Esophagus mucosa (tissue), 1 donor: ENCODE results near the gene RNF169. TPM values are rescaled to one million over a fixed set of nuclear protein-coding genes. Genes with fewer than 3 reads are reported as not detected.
A peak's percentile ranks its signal among the peaks of the same experiment; 100 is the strongest.
"Not testable (repeated sequence)": the region's sequence is repeated elsewhere in the genome, so short reads cannot be mapped to it uniquely, and the experiment has no call there.

Experiments
- ATAC-seq: fragments of 200-7000 bp; cut with Tn5 transposase; one replicate; pipeline ENCODE4 v1.9.1; 2020
- total RNA-seq: library from RNA; stranded (reverse); gene quantifications from one replicate; pipeline ENCODE4 v1.2.4, GENCODE V29; 2023
- donor health status: DM: yes; HTN: yes; CAD: no.

RNF169 gene
- total RNA-seq, 1 donor from 2014 or later, result 12.4 TPM

DNA sequence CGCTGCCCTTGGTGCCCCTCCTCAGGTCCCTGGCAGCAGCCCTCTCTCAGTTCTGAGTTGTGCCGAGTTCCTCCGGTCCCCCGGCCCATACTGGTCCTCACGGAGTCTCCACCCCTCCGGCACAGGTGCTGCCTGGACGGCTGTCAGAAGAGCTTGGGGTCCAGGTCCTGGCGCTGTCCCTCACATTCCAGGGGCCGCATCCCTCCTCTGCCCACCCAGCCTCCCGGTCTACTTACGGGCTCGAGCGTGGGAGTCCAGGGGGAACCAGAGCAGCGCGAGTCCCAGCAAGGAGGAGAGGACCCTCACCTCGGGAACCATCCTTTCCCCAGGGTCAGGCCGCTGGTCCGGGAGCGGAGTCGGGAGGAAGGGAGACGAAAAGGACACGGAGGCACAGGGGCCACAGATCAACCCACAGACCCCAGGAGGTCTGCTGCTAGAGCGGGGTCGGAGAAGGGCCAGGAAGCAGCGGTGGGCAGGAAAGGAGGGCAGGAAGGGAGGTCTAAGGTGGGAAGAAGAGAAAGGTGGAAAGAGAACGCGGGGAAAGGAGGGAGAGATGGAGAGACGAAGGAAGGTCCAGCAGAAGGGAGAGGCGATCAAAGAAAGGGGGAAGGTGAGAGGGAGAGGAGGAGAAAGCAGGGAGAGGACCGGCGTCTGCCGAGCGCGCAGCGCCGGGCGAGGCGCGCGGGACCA, 17.9 kb upstream of the RNF169 start:
- no peak for ATAC-seq

DNA sequence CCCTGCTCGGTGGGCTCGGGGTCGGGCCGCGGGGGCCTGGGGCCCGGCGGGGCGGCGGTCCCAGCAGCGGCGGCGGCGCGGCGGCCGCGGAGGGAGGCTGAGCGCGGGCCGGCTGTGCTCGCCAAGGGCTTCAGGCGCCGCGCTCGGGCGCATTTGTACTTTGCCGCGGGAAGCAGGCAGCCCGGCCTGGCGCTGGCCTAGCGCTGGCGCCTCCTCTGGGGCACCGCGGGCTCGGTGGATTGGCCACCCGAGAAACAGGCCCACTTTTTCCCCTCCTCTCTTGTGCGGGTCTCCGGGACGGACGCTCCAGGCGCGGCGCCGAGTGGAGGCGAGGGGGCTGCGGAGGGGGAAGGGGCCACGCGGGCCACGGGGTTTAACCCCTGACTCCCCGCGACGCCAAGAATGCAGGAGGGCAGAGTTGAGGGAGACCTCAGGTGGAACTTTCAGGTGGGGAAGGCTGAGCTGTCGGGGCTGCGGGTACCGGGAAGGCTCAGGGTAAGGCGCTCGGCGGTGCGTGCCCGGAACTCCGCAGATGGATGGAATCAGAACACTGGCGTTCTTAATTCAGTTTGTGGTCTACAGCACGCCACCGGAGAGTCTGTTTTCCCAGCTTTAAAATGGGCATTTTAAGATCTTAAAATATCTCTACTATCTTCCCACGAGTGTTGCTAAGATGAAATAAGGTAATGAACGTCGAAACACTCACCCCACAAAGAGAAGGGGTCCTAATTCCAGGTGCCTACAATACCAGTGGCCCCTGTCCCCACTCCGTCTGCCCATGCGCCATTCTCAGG, 17.2 kb upstream of the RNF169 start, which contains the start of gene CHRDL2:
CHRDL2 (minus strand) TSS at position 126 of the 794 bp plus-strand sequence. CDS start 538 bp downstream, outside the sequence.
- ATAC-seq, result no peak

DNA sequence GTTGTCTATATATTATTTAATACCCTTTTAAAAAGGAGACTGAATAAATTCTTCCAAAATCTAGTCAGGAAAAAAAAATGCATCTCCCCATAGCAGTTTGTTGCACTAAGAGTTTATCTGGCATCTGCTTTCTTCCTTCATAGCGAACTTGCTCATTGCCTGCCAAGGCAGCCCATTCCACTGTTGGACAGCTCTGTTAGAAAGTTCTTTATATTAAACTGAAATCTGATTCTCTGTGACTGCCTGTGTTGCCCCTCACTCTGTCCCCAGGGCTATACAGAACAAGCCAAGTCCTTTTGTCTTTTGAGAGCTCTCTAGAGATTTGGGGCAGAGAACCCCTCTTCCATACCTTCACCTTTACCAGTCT, 14.1 kb upstream of the RNF169 start:
- no peak for ATAC-seq

DNA sequence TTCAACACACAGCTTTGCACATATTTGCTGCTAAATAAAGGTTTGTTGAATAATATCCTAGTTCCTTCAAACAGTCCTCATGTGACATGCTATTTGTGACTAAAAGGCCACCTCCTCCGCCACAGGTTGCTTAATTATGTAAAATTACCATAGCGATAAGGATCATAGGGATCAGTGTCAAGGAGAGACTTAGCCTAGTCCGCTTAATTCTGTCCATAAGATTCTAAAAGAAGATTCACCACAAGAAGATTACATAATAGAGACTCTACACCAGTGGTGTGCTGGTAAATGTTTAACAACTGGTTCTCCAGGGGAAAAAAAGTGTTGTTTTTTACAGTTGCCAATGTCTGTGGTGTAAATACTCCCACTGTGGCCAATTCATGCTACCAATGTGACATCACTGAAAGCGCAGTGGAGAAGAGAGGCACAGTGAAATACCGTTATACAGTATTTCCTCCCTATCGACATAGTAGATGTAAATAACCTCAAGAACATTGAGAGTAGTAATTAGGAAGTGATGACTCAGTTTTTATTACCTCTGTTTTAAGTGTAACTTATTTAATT, 13.2 kb upstream of the RNF169 start:
- ATAC-seq, result no peak

DNA sequence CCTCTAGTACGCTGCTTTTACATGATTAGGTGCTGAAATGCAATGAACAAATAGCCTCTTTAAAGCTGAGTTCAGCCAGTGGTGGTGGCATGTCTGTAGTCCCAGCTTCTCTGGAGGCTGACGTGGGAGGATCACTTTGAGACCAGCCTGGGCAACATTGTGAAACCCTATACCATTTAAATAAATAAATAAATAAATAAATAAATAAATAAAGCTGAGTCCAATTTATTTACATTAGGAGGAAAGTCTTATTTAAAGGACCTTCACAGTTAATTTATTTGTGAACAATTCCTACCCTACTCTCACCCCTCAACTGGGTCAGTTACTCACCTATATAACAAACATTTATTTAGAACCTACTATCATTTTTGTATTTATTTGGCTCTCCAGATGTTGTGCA, 12.6 kb upstream of the RNF169 start:
- no peak for ATAC-seq

DNA sequence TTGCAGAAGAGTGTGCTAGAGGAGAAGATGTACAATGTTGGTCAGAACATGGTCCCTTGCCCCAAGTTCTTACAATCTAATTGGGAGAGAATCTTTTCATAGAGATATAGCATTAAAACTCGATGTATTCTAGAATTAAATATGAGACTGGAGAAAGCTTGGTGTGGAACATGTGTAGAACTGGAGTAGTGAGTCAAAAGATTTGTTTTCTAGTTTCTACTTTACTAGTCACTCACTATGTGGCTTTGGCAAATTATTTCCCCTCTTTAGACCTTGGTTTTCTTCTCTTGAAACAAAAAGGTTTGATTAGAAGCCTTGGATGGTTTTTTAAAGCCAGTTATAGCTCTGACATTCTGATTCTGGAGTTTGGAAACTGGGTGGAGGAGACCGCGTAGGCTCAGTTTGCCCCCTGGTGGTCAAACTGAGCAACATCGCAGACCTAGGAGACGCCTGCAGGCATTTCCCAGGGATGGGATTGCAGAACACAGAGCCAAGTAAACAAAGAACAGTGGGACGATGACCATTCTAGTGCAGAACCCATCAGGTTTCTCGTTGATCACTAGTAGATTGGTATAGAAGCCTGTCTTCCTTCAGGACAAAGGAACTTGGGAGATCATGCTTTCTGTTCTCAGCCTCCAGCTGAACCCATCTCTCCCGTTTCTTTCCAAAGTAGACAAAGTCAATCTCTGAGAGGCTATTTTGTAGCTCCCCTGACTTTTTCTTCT, 8.9 kb upstream of the RNF169 start:
- ATAC-seq, result peak; percentile 78

DNA sequence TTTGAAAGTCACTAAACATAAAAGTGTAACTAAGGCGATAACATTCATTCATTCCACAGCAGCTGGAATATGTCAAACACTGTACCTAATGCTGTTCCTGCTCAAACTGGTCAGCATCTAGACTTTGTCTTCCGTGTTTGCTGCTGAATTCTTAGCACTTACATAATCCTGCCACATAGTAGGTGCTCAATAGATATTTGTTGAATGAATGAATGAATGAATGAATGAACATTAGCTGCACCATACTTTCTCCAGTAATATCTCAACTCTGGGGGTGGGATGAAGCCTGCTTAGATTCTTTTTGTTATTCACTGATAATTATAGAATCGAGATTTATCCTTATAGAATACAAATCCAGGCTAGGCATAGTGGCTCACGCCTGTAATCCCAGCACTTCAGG, 6.6 kb upstream of the RNF169 start:
- ATAC-seq, result no peak

DNA sequence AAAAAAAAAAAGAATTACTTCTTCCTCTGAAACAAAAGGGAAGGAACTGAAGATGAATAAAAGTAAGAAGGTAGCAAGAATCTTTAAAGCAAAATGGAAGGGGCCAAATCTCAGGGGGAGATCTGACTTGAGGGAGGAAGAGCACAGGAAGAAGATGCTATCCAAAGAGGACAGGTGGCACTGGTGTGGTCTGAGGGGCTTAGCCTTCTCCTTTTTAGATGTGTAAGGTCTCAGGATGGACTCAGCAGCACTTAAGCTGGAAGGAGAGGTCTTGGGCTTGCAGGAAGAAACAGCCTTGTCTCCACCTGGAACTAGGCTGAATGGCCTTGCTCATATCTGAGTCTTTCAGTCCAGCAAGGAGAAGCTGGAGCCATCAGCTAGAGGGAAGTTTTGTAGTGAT, 5.0 kb upstream of the RNF169 start:
- no peak for ATAC-seq

DNA sequence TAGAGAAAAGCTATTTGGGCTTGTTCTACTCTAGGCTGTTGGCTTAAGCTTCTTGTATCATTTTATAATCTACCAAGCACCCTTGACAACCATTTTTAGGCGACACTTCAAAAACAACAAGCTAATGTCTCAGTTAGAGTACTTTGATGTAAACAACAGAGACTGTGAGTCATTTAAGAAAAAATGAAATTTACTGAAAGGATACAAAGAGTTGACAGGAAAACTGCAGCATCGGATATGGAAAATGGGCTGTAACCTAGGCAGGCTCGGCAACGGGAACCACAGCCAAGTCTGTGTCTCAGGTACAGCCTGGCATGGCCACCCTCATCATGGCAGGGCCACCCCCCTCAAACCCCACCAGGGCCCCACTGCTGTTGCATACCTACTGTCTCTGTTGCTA, 4.4 kb upstream of the RNF169 start:
- no peak for ATAC-seq

DNA sequence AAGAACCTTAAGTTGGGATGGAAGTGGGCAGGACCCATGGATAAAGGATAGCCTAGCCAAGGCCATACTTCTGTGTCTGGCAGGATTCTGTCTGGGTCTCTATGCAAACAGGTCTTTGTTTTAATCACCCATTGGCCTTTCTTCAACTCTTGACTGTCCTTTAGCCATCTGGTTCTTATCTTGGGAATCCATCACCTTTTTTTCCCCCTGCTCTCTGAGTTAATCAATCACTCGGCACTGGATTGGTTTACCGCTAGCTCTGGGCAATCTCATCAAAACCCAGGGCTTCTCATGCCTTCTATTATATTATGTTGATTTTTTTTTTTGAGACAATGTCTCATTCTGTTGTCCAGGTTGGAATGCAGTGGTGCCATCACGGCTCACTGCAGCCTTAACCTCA, 1.8 kb upstream of the RNF169 start:
- ATAC-seq, result no peak

DNA sequence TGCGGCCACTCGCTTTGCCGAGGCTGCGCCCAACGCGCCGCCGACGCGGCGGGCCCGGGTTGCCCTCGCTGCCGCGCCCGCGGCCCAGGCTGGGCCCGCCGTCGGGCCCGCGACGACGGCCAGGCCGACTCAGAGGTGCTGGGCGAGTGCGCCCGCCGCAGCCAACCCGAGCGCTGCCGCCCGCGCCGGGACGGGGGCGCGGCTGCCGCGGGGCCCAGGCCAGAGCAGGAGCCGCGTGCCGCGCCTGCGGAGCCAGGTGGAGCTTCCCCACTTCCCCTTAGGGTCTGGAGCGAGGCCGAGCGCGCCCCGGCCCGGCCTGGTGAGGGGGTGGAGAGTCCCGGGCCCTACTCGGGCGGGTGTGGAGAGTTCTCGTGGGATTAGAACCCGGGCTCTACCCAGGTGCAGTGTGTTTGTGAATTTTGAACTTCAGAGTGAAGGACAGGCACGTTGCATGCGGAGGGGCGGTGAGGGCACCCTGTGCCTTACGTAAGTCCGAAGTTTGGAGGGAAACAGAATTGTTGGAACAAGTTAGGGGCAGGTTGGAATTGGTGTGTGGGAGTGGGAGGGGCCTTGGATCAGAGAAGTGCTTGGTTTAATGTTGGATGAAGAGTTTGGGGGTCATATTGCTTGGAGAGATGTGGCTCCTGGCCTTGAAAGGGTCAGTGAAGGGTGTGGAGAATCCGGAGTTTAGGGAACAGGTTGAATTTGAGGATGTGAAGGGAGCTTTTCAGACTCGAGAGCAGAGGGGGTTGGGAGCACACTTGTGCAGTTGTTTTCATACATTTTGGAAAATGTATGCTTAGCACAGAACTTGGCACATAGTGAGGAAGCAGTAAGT, 697 bp downstream of the RNF169 start:
- ATAC-seq, result peak; percentile 73

DNA sequence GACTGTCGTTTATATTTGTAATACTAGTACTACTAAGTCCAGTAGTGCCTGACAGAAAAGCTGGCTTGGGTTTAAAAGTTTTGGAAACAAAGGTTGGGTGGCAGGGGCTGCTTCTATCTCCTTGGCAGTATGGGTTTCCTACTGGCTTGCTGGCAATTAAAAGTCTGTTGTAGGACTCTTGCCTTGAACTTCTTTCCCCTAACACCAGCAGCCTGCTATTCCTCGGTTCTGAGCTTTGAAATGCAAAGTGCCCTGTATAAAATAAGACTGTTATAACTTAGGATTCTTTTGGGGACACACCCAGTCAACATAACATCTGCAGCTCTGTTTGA, 1.3 kb downstream of the RNF169 start:
- ATAC-seq, result no peak

DNA sequence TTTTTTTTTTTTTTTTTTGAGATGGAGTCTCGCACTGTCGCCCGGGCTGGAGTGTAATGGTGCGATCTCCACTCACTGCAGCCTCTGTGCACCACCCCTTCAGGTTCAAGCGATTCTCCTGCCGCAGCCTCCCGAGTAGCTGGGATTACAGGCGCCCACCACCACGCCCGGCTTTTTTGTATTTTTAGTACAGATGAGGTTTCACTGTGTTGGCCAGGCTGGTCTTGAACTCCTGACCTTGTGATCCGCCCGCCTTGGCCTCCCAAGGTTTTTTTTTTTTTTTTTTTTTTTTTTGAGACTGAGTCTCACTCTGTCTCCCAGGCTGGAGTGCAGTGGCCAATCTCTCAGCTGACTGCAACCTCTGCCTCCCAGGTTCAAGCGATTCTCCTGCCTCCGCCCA, 1.9 kb downstream of the RNF169 start:
- ATAC-seq, result not testable (repeated sequence)

DNA sequence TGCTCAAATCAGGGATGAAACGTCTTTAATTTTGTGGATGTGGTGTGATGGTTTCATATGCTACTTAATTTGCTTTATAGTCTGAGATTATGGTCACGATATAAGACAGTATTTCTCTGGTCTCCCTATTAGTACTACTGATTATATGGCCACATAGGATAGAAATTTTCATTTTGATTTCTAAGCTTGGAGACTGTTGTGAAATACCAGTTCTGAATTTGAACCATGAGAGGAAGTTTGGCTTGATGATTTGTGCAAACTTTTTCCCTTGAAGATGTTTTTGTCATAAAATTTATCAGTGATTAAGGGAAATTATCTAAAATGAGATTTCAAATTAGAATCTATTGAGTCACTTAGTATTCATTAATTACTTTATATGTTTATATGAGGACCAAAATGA, 2.7 kb downstream of the RNF169 start:
- ATAC-seq, result no peak

DNA sequence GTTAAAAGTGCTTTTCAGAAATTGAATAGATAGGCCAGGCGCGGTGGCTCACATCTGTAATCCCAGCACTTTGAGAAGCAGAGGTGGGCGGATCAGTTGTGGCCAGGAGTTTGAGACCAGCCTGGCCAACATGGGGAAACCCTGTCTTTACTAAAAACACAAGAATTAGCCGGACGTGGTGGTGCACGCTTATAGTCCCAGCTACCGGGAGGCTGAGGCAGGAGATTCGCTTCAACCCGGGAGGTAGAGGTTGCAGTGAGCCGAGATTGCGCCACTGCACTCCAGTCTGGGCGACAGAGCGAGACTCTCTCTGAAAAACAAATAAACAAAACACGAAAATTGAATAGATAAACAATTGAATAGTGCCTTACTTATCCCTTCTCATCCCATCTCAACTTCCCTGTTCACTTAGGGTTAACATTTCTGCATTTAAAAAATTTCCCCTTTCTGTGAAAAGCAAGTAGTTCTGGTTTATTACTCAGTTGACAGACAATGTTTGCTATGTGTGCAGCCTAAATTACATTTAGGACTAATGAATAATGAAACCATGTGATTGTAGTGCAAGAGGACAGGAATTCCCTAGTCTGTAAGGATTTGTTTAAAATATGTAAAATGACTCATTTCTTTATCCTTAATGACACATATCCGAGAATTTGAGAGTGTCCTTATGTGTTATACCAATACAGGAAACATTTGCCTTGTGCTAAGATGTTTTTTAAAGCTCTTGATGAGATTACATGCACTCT, 6.0 kb downstream of the RNF169 start:
- peak; percentile 98 for ATAC-seq

DNA sequence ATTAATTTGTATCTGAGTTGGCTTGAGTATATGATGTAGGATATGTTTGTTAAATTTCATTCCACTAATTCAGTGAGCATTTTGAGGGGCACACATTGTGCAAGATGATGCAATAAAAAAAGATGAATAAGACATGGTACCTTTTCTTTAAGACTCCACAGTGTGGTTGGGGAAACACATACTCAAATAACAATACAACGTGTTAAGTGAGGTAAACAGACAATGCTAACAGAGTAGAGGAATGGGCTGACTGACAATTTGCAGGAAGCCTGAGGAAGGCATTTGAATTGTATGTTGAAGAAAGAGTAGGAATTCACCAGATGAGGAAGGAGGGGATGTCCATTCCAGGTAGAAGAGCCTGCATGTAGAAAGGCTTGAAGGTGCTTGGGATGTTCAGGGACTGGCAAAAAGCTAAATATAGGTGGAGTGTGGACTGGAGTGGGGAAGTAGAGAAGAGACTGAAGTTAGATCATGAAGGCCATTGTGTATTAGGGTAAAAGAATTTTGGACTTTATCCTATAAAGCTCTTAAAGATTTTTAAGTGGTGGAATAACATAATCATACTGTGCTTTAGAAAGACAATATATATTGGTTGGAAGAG, 6.8 kb downstream of the RNF169 start:
- ATAC-seq, result peak; percentile 13

DNA sequence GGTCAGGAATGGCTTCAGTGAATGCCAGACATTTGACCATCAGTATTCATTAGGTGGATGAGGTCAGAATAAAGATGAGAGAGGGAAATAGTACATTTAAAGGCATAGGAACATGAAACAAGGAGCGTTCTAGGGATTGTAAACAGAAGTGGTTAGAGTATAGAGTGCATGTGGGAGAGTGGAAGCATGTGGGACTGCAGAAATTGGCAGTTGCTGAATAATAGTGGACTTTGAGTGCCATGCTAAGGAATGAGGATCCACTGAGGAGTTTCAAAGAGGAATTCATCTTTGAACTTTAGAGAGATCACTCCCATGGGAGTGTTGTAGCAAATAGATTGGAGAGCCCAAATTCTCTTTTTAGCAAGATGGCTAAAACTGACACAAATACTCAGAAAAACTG, 7.9 kb downstream of the RNF169 start:
- no peak for ATAC-seq

DNA sequence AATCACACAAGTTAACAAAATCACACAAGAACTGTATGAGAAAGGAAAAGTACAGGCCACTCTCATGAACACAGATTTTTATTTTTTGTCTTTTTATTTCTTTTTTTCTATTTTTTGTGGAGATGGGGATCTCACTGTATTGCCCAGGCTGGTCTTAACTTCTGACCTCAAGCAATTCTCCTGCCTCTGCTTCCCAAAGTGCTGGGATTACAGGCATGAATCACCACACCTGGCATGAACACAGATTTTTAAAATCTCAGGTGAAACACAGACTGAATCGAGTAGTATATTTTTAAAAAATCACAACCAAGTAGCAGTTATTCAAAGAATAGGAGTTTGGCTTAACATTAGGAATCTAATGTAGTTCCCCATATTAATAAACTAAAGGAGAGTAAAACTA, 18.3 kb downstream of the RNF169 start:
- no peak for ATAC-seq

DNA sequence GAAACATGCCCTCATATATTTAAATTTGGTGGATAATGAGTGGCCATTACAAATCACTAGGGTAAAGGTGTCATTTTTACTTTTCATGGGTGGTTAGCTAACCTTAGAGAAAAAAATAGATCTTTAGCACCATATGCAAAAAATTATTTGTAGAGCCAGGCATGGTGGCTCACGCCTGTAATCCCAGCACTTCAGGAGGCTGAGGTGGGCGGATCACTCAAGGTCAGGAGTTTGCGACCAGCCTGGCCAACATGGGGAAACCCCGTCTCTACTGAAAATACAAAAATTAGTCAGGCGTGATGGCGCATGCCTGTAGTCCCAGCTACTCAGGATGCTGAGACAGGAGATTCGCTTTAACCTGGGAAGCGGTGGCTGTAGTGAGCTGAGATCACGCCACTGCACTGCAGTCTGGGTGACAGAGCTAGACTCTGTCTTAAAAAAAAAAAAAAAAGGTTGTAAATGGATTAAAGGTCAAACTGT, 19.6 kb downstream of the RNF169 start:
- ATAC-seq, result not testable (repeated sequence)

DNA sequence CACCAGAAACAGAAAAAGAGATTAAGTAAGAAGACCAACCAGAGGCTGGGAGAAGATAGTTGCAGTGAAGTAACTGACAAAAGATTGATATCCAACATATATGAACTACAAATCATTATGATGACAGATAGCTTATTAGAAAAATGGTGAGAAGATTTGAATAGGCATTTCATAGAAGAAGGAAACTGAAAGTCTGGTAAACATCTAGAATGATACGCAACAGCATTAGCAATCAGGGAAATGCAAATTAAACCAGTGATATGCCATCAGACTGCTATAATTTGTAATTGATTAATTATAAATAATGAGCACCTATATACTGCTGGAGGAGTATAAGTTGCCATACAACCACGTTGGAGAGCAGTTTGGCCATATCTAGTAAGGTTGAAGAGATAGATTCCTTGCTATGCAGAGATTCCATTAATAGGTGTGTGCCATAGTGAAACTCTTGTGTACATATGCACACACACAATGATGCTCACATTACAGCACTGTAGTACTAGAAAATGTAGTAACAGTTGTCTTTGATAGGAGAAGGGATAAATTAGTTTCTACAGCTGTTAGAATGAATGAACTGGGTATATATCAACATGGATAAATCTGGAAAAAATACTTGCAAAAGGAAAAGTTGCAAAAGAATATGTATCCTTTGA, 20.5 kb downstream of the RNF169 start:
- ATAC-seq, result no peak

DNA sequence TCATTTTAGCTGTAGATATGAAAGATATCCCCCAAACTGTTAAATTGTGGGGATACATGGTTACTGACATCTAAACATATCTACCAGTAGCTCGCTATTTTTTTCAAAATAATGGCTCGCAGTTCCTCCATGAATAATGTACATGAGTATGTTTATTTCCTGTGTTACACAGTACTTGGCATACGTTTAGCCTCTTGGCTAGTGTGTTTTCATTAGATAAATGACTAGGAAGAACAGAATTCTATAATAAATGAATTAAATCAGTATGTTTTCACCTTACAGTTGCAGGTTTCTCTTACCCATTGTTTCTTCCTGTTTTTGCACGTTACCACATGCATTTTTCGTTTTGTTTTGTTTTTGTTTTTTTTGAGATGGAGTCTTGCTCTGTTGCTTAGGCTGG, 21.8 kb downstream of the RNF169 start:
- ATAC-seq, result no peak
